OCI-LY1 (cell line): Measurements from ENCODE around the gene MUS81.

ENCODE experiments used
- EZH2 ChIP-seq: fragments of 200-600 bp; sonication (generic), shearing (Covaris generic); IDR thresholded peaks from 2 replicates; pipeline ENCODE4 v1.8.0; 2017; ENCODE audit warnings: borderline replicate concordance, mixed run types, mild to moderate bottlenecking, antibody characterized with exemption, low read length, moderate library complexity, mixed read lengths
- TF ChIP-seq, protein P1 (sequence below): fragments of 200-600 bp; sonication (generic), shearing (Covaris generic); IDR thresholded peaks from 2 replicates; pipeline ENCODE4 v1.5.1; 2017; ENCODE audit warnings: mild to moderate bottlenecking, antibody characterized with exemption, low read length, moderate library complexity, mixed read lengths

GRCh38 chr11:65892661-65893317 lies 32.6 kb downstream of the MUS81 start:
- TF ChIP-seq, protein P1, sequence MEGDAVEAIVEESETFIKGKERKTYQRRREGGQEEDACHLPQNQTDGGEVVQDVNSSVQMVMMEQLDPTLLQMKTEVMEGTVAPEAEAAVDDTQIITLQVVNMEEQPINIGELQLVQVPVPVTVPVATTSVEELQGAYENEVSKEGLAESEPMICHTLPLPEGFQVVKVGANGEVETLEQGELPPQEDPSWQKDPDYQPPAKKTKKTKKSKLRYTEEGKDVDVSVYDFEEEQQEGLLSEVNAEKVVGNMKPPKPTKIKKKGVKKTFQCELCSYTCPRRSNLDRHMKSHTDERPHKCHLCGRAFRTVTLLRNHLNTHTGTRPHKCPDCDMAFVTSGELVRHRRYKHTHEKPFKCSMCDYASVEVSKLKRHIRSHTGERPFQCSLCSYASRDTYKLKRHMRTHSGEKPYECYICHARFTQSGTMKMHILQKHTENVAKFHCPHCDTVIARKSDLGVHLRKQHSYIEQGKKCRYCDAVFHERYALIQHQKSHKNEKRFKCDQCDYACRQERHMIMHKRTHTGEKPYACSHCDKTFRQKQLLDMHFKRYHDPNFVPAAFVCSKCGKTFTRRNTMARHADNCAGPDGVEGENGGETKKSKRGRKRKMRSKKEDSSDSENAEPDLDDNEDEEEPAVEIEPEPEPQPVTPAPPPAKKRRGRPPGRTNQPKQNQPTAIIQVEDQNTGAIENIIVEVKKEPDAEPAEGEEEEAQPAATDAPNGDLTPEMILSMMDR, result no peak
- no peak for TF ChIP-seq EZH2
